H9 (cell line): ENCODE data around the gene AATF. TPM values are rescaled to one million over a fixed set of nuclear protein-coding genes. Genes with fewer than 3 reads are reported as not detected.

ENCODE experiments used
- DNase-seq: peaks from one replicate; pipeline ENCODE4 v3.0.0-alpha.2; 2017
- H2AFZ ChIP-seq: one replicate; pipeline ENCODE4 v1.6.1; 2013; ENCODE audit warnings: mild to moderate bottlenecking, low read length, control low read depth, moderate library complexity
- H2AK5ac ChIP-seq: 2 replicates; pipeline ENCODE4 v1.6.1; 2013; ENCODE audit warnings: low read length, control low read depth, mixed read lengths; ENCODE audit not compliant: insufficient read length
- H2BK120ac ChIP-seq: one replicate; pipeline ENCODE4 v1.6.1; 2013; ENCODE audit warnings: low read depth, mild to moderate bottlenecking, low read length, control low read depth, inconsistent platforms; ENCODE audit not compliant: poor library complexity, severe bottlenecking
- H2BK12ac ChIP-seq: 2 replicates; pipeline ENCODE4 v1.6.1; 2013; ENCODE audit warnings: low read length, control low read depth, mixed read lengths, low read depth; ENCODE audit not compliant: insufficient read length
- H2BK15ac ChIP-seq: 2 replicates; pipeline ENCODE4 v1.6.1; 2013; ENCODE audit warnings: low read depth, low read length, control low read depth
- H2BK20ac ChIP-seq: one replicate; pipeline ENCODE4 v1.6.1; 2013; ENCODE audit warnings: low read depth, mild to moderate bottlenecking, low read length, control low read depth, inconsistent platforms; ENCODE audit not compliant: poor library complexity, severe bottlenecking
- H2BK5ac ChIP-seq: 2 replicates; pipeline ENCODE4 v1.6.1; 2013; ENCODE audit warnings: low read length, control low read depth, mixed read lengths; ENCODE audit not compliant: insufficient read length
- H3K14ac ChIP-seq: 2 replicates; pipeline ENCODE4 v1.6.1; 2013; ENCODE audit warnings: low read length, control low read depth; ENCODE audit not compliant: insufficient read depth
- H3K18ac ChIP-seq: 2 replicates; pipeline ENCODE4 v1.6.1; 2013; ENCODE audit warnings: low read depth, mild to moderate bottlenecking, mixed read lengths, low read length, control low read depth; ENCODE audit not compliant: insufficient read length
- H3K23ac ChIP-seq: 2 replicates; pipeline ENCODE4 v1.6.1; 2013; ENCODE audit warnings: low read length, control low read depth, mixed read lengths, low read depth; ENCODE audit not compliant: insufficient read length
- H3K23me2 ChIP-seq: 2 replicates; pipeline ENCODE4 v1.6.1; 2013; ENCODE audit warnings: low read depth, mild to moderate bottlenecking, mixed read lengths, low read length, control low read depth; ENCODE audit not compliant: insufficient read length, poor library complexity, severe bottlenecking
- H3K27ac ChIP-seq: 2 replicates; pipeline ENCODE4 v1.5.1; 2013; ENCODE audit warnings: low read length, control low read depth, mixed read lengths, low read depth; ENCODE audit not compliant: insufficient read length
- H3K27me3 ChIP-seq: 2 replicates; pipeline ENCODE4 v1.6.1; 2013; ENCODE audit warnings: low read length, control low read depth, inconsistent platforms; ENCODE audit not compliant: insufficient read depth
- H3K4ac ChIP-seq: 2 replicates; pipeline ENCODE4 v1.6.1; 2013; ENCODE audit warnings: low read depth, mild to moderate bottlenecking, control low read depth, inconsistent platforms, low read length, moderate library complexity
- H3K4me1 ChIP-seq: 2 replicates; pipeline ENCODE4 v1.6.1; 2013; ENCODE audit warnings: low read length, control low read depth, inconsistent platforms; ENCODE audit not compliant: insufficient read depth
- H3K4me2 ChIP-seq: 2 replicates; pipeline ENCODE4 v1.6.1; 2013; ENCODE audit warnings: low read length, control low read depth, mixed read lengths; ENCODE audit not compliant: insufficient read length, insufficient read depth
- H3K56ac ChIP-seq: 2 replicates; pipeline ENCODE4 v1.6.1; 2013; ENCODE audit warnings: low read depth, mild to moderate bottlenecking, mixed read lengths, low read length, control low read depth; ENCODE audit not compliant: insufficient read length
- H3K79me1 ChIP-seq: 2 replicates; pipeline ENCODE4 v1.6.1; 2013; ENCODE audit warnings: low read depth, mild to moderate bottlenecking, moderate library complexity, low read length, control low read depth, inconsistent platforms; ENCODE audit not compliant: insufficient read depth, poor library complexity, severe bottlenecking
- H3K79me2 ChIP-seq: 2 replicates; pipeline ENCODE4 v1.6.1; 2013; ENCODE audit warnings: low read length, control low read depth, inconsistent platforms; ENCODE audit not compliant: insufficient read depth
- H3K9ac ChIP-seq: 2 replicates; pipeline ENCODE4 v1.6.1; 2013; ENCODE audit warnings: low read length, control low read depth, mixed read lengths; ENCODE audit not compliant: insufficient read length; ENCODE audit errors: extremely low read depth
- H3K9me3 ChIP-seq: one replicate; pipeline ENCODE4 v1.6.1; 2013; ENCODE audit warnings: low read depth, low read length, inconsistent platforms; ENCODE audit not compliant: control insufficient read depth
- H3T11ph ChIP-seq: one replicate; pipeline ENCODE4 v1.6.1; 2013; ENCODE audit warnings: mild to moderate bottlenecking, low read length, control low read depth, inconsistent platforms
- H4K20me1 ChIP-seq: one replicate; pipeline ENCODE4 v1.6.1; 2013; ENCODE audit not compliant: control insufficient read depth, insufficient read length, insufficient read depth
- H4K5ac ChIP-seq: 2 replicates; pipeline ENCODE4 v1.6.1; 2013; ENCODE audit warnings: low read depth, mild to moderate bottlenecking, mixed read lengths, low read length, control low read depth; ENCODE audit not compliant: insufficient read length
- H4K8ac ChIP-seq: replicated peaks from 2 replicates; pipeline ENCODE4 v1.6.1; 2013; ENCODE audit warnings: low read length, control low read depth, mixed read lengths, low read depth; ENCODE audit not compliant: insufficient read length
- H4K91ac ChIP-seq: 2 replicates; pipeline ENCODE4 v1.6.1; 2013; ENCODE audit warnings: low read depth, mild to moderate bottlenecking, moderate library complexity, mixed read lengths, low read length, control low read depth; ENCODE audit not compliant: insufficient read length
- H3K27ac Mint-ChIP-seq, 3 experiments: 2 replicates in 2 of 3; 3 replicates in 1 of 3; pipeline ENCODE4 v1.8.0; 2020 to 2021; ENCODE audit warnings: mixed read lengths in 3 of 3, mild to moderate bottlenecking in 1 of 3, moderate library complexity in 1 of 3
- H3K27me3 Mint-ChIP-seq: 2 replicates; pipeline ENCODE4 v1.8.0; 2021; ENCODE audit warnings: low read depth, mild to moderate bottlenecking, moderate library complexity, mixed read lengths
- H3K36me3 Mint-ChIP-seq, 3 experiments: 2 replicates in 2 of 3; 3 replicates in 1 of 3; pipeline ENCODE4 v1.8.0; 2020 to 2021; ENCODE audit warnings: low read depth in 3 of 3, mixed read lengths in 3 of 3; ENCODE audit not compliant: insufficient read depth in 1 of 3
- H3K4me1 Mint-ChIP-seq, 2 experiments: 2 replicates each; pipeline ENCODE4 v1.8.0; 2020; ENCODE audit warnings: mixed read lengths in 2 of 2
- H3K4me3 Mint-ChIP-seq, 2 experiments: 2 replicates in 1 of 2; 3 replicates in 1 of 2; pipeline ENCODE4 v1.8.0; 2020 to 2021; ENCODE audit warnings: mild to moderate bottlenecking in 2 of 2, mixed read lengths in 2 of 2, moderate library complexity in 1 of 2
- H3K9me3 Mint-ChIP-seq, 2 experiments: 2 replicates in 1 of 2; 3 replicates in 1 of 2; pipeline ENCODE4 v1.8.0; 2020; ENCODE audit warnings: mild to moderate bottlenecking in 2 of 2, mixed read lengths in 2 of 2, moderate library complexity in 1 of 2
- WGBS: extraction: QIAGEN DNeasy Blood & Tissue Kit; methylation state at CpG from one replicate; pipeline ENCODE4 v1.1.7; 2013; ENCODE audit warnings: missing lambda C conversion rate, low lambda C conversion rate, mixed read lengths; ENCODE audit not compliant: insufficient read length; ENCODE audit errors: extremely low coverage; 5-methylcytosine and 5-hydroxymethylcytosine counted together
- total RNA-seq: library from RNA; stranded (reverse); gene quantifications from 2 replicates; pipeline ENCODE4 v1.2.1, GENCODE V29; 2021
- TF ChIP-seq, protein P1 (sequence below): fragments of 200-600 bp; sonication (generic); conservative IDR thresholded peaks from 3 replicates; pipeline ENCODE4 v1.8.0; 2021; ENCODE audit warnings: antibody characterized with exemption, mild to moderate bottlenecking

The AATF gene
- total RNA-seq, 1 experiment from 2014 or later, result 69.6 TPM

DNA sequence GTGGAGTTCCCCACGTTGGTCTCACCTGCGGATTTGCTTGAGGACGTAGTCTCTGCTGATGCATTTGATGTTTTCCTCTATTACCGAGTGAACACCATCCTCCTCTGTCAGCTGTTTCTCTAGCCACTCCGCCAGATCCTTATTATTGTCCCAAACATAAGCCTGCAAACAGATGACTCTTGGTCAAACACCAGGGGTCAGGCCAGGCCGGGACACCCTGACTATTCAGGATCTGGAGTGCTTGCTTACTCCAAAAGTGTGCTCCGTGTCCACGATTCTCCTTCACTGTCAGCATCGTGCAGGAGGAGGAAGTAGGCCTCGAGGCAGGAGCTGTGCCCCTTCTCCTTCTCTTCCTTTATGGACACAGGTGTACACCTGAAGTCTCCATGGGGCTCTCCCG is 140.2 kb downstream of the AATF start:
- WGBS, result no CpG with 5 or more reads among the region's 11 CpGs
- Histone ChIP-seq H2AK5ac (no peak overlapping the region), H3K27me3 (no peaks in the 10 kb centered on the region), H2AFZ (no peak overlapping the region), H4K5ac (no peak overlapping the region), H3K56ac (no peak overlapping the region), H4K91ac (no peak overlapping the region), H3K18ac (no peak overlapping the region), H4K8ac (no peak overlapping the region), H3K4me2 (no peak overlapping the region), H3K14ac (no peak overlapping the region), H3K4ac (no peak overlapping the region), H3K4me1 (peaks cover 4% of the 10 kb centered on the region; the same call in 1 of the 2 replicates), H3T11ph (no peak overlapping the region), H3K79me2 (no peaks in the 10 kb centered on the region), H3K9ac (no peak overlapping the region), H3K79me1 (no peaks in the 10 kb centered on the region), H3K23ac (no peak overlapping the region), H3K23me2 (no peaks in the 10 kb centered on the region), H2BK20ac (no peak overlapping the region), H3K27ac (no peak overlapping the region), H2BK15ac (no peak overlapping the region), H4K20me1 (no peaks in the 10 kb centered on the region), H2BK120ac (no peak overlapping the region), H3K9me3 (no peaks in the 10 kb centered on the region), H2BK5ac (no peak overlapping the region), H2BK12ac (no peak overlapping the region)
- no peak for DNase-seq
- Mint-ChIP-seq H3K4me3 (no peak overlapping the region), H3K36me3 (peaks cover 36 to 71% (median 47%) of the 10 kb centered on the region in 3 experiments; a peak in 6 of 7 replicates), H3K9me3 (no peaks in the 10 kb centered on the region), H3K27ac (peak overlapping the region in 2 of 3 experiments; percentile 35 to 87; a peak in 3 of 7 replicates), H3K4me1 (peaks cover 16 to 22% of the 10 kb centered on the region in 2 experiments), H3K27me3 (no peaks in the 10 kb centered on the region)
- TF ChIP-seq, protein P1, sequence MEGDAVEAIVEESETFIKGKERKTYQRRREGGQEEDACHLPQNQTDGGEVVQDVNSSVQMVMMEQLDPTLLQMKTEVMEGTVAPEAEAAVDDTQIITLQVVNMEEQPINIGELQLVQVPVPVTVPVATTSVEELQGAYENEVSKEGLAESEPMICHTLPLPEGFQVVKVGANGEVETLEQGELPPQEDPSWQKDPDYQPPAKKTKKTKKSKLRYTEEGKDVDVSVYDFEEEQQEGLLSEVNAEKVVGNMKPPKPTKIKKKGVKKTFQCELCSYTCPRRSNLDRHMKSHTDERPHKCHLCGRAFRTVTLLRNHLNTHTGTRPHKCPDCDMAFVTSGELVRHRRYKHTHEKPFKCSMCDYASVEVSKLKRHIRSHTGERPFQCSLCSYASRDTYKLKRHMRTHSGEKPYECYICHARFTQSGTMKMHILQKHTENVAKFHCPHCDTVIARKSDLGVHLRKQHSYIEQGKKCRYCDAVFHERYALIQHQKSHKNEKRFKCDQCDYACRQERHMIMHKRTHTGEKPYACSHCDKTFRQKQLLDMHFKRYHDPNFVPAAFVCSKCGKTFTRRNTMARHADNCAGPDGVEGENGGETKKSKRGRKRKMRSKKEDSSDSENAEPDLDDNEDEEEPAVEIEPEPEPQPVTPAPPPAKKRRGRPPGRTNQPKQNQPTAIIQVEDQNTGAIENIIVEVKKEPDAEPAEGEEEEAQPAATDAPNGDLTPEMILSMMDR, result peak; percentile 45; the same call in 2 of the 3 replicates
